HEK293 (cell line): ENCODE data around the gene ERBB4.

ENCODE experiments used
- CTCF ChIP-seq: fragments of 450-650 bp; formaldehyde crosslinking; IDR thresholded peaks from 2 replicates; pipeline ENCODE4 v1.5.1; 2016; ENCODE audit warnings: missing biosample characterization, missing genetic modification characterization
- GLI4 ChIP-seq: fragments of 450-650 bp; formaldehyde crosslinking; IDR thresholded peaks from 2 replicates; pipeline ENCODE4 v1.5.1; 2016; ENCODE audit warnings: missing biosample characterization, missing genetic modification characterization
- RBAK ChIP-seq: fragments of 450-650 bp; formaldehyde crosslinking; IDR thresholded peaks from 2 replicates; pipeline ENCODE4 v1.5.1; 2016; ENCODE audit warnings: missing biosample characterization, missing genetic modification characterization
- SP2 ChIP-seq: fragments of 450-650 bp; formaldehyde crosslinking; IDR thresholded peaks from 2 replicates; pipeline ENCODE4 v1.5.1; 2016; ENCODE audit warnings: missing biosample characterization, missing genetic modification characterization
- ZBTB8A ChIP-seq: fragments of 450-650 bp; formaldehyde crosslinking; IDR thresholded peaks from 2 replicates; pipeline ENCODE4 v1.5.1; 2016; ENCODE audit warnings: missing biosample characterization, missing genetic modification characterization
- ZNF214 ChIP-seq: fragments of 450-650 bp; formaldehyde crosslinking; IDR thresholded peaks from 2 replicates; pipeline ENCODE4 v1.5.1; 2017; ENCODE audit warnings: missing biosample characterization, mild to moderate bottlenecking, missing genetic modification characterization, borderline replicate concordance
- ZNF626 ChIP-seq: fragments of 450-650 bp; sonication (Bioruptor Pico); formaldehyde crosslinking; IDR thresholded peaks from 2 replicates; pipeline ENCODE4 v1.5.1; 2018; ENCODE audit warnings: missing biosample characterization, missing genetic modification characterization, inconsistent platforms
- ZNF792 ChIP-seq: fragments of 450-650 bp; formaldehyde crosslinking; IDR thresholded peaks from 2 replicates; pipeline ENCODE4 v1.5.1; 2016; ENCODE audit warnings: missing biosample characterization, missing genetic modification characterization

DNA sequence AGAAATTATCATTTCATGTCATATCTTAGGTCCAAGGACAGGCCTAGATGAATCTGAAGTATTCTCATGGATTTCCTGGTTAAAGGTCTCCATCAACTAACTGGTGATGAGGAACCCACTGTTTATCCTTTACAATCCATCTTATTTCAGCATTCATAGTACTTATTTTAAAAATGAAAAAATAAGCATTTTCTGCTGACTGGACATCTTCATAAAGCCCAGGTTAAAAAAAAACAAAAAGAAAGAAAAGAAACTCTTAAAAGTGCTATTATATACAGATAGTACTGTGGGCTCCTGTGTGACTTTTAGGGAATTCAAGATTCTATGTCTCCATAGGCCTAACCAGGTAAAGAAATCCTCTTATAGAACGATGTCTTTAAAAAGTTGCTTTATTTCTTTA is 7.1 kb downstream of the ERBB4 start:
- TF ChIP-seq CTCF (tag by site-specific recombination) = no peak
- TF ChIP-seq ZNF792 (tag by site-specific recombination) = no peak
- TF ChIP-seq GLI4 (tag by site-specific recombination) = no peak
- TF ChIP-seq ZNF626 (tag by site-specific recombination) = no peak
- TF ChIP-seq RBAK (tag by site-specific recombination) = no peak
- TF ChIP-seq ZNF214 (tag by site-specific recombination) = no peak
- TF ChIP-seq SP2 (tag by site-specific recombination) = no peak
- no peak for TF ChIP-seq ZBTB8A (tag by site-specific recombination)
